Neural progenitor cell (in vitro differentiated cells): ENCODE results near the gene S100A9.

Experiments used
- EZH2 ChIP-seq: fragments of 200-600 bp; sonication (generic); IDR thresholded peaks from 2 replicates; pipeline ENCODE4 v1.6.1; 2017; ENCODE audit warnings: antibody characterized with exemption, mild to moderate bottlenecking, moderate library complexity
- TF ChIP-seq, protein P1 (sequence below): fragments of 200-600 bp; sonication (generic); IDR thresholded peaks from 2 replicates; pipeline ENCODE4 v1.5.1; 2017; ENCODE audit warnings: antibody characterized with exemption, mild to moderate bottlenecking

- TF ChIP-seq, protein P1, sequence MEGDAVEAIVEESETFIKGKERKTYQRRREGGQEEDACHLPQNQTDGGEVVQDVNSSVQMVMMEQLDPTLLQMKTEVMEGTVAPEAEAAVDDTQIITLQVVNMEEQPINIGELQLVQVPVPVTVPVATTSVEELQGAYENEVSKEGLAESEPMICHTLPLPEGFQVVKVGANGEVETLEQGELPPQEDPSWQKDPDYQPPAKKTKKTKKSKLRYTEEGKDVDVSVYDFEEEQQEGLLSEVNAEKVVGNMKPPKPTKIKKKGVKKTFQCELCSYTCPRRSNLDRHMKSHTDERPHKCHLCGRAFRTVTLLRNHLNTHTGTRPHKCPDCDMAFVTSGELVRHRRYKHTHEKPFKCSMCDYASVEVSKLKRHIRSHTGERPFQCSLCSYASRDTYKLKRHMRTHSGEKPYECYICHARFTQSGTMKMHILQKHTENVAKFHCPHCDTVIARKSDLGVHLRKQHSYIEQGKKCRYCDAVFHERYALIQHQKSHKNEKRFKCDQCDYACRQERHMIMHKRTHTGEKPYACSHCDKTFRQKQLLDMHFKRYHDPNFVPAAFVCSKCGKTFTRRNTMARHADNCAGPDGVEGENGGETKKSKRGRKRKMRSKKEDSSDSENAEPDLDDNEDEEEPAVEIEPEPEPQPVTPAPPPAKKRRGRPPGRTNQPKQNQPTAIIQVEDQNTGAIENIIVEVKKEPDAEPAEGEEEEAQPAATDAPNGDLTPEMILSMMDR = no peak
- TF ChIP-seq EZH2 = no peak
These were observed 35.1 kb upstream of the S100A9 start for GRCh38 chr1:153322568-153322967.
